Colonic mucosa (tissue), 4 donors: ENCODE data around the gene TFPI2. TPM values are rescaled to one million over a fixed set of nuclear protein-coding genes. Genes with fewer than 3 reads are reported as not detected.

Experiments
- DNase-seq: peaks from one replicate; pipeline ENCODE4 v3.0.0-alpha.2; 2020
- H3K27ac ChIP-seq: fragments of 200-600 bp; one replicate; pipeline ENCODE4 v1.8.0; 2021
- H3K27me3 ChIP-seq: fragments of 200-600 bp; one replicate; pipeline ENCODE4 v1.8.0; 2021
- H3K36me3 ChIP-seq: fragments of 200-600 bp; one replicate; pipeline ENCODE4 v1.8.0; 2021
- H3K4me1 ChIP-seq: fragments of 200-600 bp; one replicate; pipeline ENCODE4 v1.8.0; 2021; ENCODE audit warnings: mild to moderate bottlenecking
- H3K4me3 ChIP-seq: fragments of 200-600 bp; one replicate; pipeline ENCODE4 v1.8.0; 2021
- H3K9ac ChIP-seq, 2 donors: one replicate each; pipeline ENCODE4 v1.7.0; 2013; ENCODE audit warnings: control low read depth in 2 of 2, low read depth in 2 of 2, low read length in 2 of 2
- H3K9me3 ChIP-seq: fragments of 200-600 bp; one replicate; pipeline ENCODE4 v1.8.0; 2021
- intact Hi-C: fragments of 100-400 bp; cut with DNase I; formaldehyde crosslinking; loops from one replicate; pipeline ENCODE4 v1.14.1; 2022
- total RNA-seq, 2 donors: library from RNA; stranded (reverse); fragmentation: NEBNext Ultra II Directional in 1 of 2; extraction: Animal tissue kit (Norgen Biotek cat#: 25700) in 1 of 2; gene quantifications; one replicate each; pipeline ENCODE4 v1.2.1, GENCODE V29; 2021
- TF ChIP-seq, protein P1 (sequence below): fragments of 200-600 bp; IDR thresholded peaks from one replicate; pipeline ENCODE4 v1.8.0; 2022; ENCODE audit warnings: antibody characterized with exemption, mild to moderate bottlenecking
- donor health status: healthy.
- donor health status: DM: no; HTN: no; CAD: no.
- donor health status: DM: no; HTN: no; CAD: no.

Gene TFPI2
- total RNA-seq, 2 donors from 2014 or later = 0.30 to 1.6 TPM

- intact Hi-C loops = no loop called here
- TF ChIP-seq, protein P1, sequence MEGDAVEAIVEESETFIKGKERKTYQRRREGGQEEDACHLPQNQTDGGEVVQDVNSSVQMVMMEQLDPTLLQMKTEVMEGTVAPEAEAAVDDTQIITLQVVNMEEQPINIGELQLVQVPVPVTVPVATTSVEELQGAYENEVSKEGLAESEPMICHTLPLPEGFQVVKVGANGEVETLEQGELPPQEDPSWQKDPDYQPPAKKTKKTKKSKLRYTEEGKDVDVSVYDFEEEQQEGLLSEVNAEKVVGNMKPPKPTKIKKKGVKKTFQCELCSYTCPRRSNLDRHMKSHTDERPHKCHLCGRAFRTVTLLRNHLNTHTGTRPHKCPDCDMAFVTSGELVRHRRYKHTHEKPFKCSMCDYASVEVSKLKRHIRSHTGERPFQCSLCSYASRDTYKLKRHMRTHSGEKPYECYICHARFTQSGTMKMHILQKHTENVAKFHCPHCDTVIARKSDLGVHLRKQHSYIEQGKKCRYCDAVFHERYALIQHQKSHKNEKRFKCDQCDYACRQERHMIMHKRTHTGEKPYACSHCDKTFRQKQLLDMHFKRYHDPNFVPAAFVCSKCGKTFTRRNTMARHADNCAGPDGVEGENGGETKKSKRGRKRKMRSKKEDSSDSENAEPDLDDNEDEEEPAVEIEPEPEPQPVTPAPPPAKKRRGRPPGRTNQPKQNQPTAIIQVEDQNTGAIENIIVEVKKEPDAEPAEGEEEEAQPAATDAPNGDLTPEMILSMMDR = no peak
- DNase-seq = no peak
- Histone ChIP-seq H3K27me3 (no peaks in the 10 kb centered on the region), H3K9me3 (no peaks in the 10 kb centered on the region), H3K4me1 (no peaks in the 10 kb centered on the region), H3K27ac (no peak overlapping the region), H3K36me3 (no peaks in the 10 kb centered on the region), H3K4me3 (no peak overlapping the region), H3K9ac (no peak overlapping the region)
Observed at GRCh38 chr7:93931655-93932054, 41.1 kb upstream of the TFPI2 start.

- no peak for DNase-seq
- Histone ChIP-seq H3K27me3 (no peaks in the 10 kb centered on the region), H3K27ac (no peak overlapping the region), H3K36me3 (no peaks in the 10 kb centered on the region), H3K4me1 (no peaks in the 10 kb centered on the region), H3K9ac (no peak overlapping the region), H3K4me3 (no peak overlapping the region), H3K9me3 (no peaks in the 10 kb centered on the region)
- intact Hi-C loops = no loop called here
- TF ChIP-seq, protein P1 = no peak
Observed at GRCh38 chr7:93927585-93927984, 37.0 kb upstream of the TFPI2 start.

DNA sequence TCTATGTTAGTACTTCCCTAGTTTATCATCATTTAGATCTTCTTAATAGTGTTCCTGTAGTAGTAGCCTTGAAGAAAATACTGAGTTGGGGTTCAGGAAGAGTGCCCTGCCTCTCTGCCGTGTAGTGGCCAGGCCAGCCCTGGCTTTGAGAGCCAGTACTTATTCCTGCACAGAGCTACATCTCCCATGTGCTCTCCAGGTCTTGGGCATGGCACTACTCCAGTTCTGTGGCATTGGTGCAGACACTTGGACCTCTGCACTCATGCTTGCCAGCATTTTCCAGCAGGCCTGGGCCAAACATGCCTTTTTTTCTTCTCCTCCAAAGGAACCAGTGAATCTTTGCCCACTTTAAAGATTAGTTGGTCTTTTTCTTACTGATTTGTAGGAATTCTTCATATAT, 36.2 kb upstream of the TFPI2 start:
- Histone ChIP-seq H3K27ac (no peak overlapping the region), H3K27me3 (no peaks in the 10 kb centered on the region), H3K9ac (no peak overlapping the region), H3K36me3 (no peaks in the 10 kb centered on the region), H3K4me1 (no peaks in the 10 kb centered on the region), H3K9me3 (no peaks in the 10 kb centered on the region), H3K4me3 (no peak overlapping the region)
- intact Hi-C loops = no loop called here
- DNase-seq = no peak
- TF ChIP-seq, protein P1 = no peak

DNA sequence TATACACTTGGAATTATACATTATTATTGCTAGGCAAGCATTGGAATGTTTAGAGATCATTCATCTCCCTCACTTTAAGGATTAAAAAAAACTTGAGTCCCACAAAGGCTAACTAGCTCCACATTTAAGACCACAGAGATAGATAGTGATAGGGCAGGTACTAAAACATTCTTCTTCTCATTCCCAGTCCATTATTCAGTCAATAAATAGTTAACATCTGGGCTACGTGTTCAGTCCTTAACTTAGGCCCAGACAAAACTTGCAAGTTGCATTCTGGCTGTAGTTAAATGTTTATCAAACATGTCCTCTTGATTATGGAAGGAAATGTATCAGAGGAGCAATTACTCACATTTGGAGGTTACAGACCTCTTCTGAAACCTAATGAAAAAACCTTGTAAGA, 33.4 kb upstream of the TFPI2 start:
- H3K9ac ChIP-seq = peak overlapping the region in 1 of 2 donors; percentile 6
- no peak overlapping the region for H3K4me3 ChIP-seq
- no peaks in the 10 kb centered on the region for H3K9me3 ChIP-seq
- intact Hi-C loops = no loop called here
- no peaks in the 10 kb centered on the region for H3K36me3 ChIP-seq
- TF ChIP-seq, protein P1 = no peak
- DNase-seq = no peak
- H3K4me1 ChIP-seq = no peaks in the 10 kb centered on the region
- H3K27ac ChIP-seq = peak overlapping the region; percentile 71
- no peaks in the 10 kb centered on the region for H3K27me3 ChIP-seq

GRCh38 chr7:93923296-93923695, 32.7 kb upstream of the TFPI2 start:
- no peak for DNase-seq
- Histone ChIP-seq H3K9ac (no peak overlapping the region), H3K27ac (peak overlapping the region; percentile 71), H3K27me3 (no peaks in the 10 kb centered on the region), H3K36me3 (no peaks in the 10 kb centered on the region), H3K4me1 (no peaks in the 10 kb centered on the region), H3K4me3 (no peak overlapping the region), H3K9me3 (no peaks in the 10 kb centered on the region)
- TF ChIP-seq, protein P1 = no peak
- intact Hi-C loops = no loop called here
